ENCODE results near the gene PCSK6.
"Not testable (repeated sequence)": the region's sequence is repeated elsewhere in the genome, so short reads cannot be mapped to it uniquely, and the experiment has no call there.

PCSK6 gene

DNA sequence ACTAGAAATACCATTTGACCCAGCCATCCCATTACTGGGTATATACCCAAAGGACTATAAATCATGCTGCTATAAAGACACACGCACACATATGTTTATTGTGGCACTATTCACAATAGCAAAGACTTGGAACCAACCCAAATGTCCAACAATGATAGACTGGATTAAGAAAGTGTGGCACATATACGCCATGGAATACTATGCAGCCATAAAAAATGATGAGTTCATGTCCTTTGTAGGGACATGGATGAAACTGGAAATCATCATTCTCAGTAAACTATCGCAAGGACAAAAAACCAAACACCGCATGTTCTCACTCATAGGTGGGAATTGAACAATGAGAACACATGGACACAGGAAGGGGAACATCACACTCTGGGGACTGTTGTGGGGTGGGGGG lies 86.6 kb downstream of the PCSK6 start:
- DNase-seq (ENCODE audit: low spot score): not testable (repeated sequence)

DNA sequence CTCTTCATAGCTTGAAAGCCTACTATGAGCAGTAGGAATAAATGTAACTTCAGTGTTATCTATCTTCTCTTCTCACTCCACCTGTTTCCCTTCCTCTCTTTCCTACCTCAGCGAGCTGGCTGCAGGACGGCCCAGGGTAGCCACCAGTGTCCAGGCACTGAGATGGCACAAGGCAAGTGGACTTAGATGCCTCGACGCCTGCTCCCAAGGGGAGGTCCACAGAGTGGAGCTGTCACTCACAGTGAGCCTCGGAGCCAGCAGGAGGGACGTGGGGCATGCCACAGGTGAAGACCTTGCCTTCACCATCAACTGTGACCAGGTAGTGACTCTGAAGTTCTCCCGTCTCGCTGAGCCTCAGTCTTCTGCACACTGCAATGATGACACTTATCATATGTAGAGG lies 88.2 kb downstream of the PCSK6 start:
- no peak for DNase-seq (ENCODE audit: low spot score)

- no peak for DNase-seq (ENCODE audit: low spot score)
Observed at GRCh38 chr15:101399431-101399830, 90.1 kb downstream of the PCSK6 start.

DNA sequence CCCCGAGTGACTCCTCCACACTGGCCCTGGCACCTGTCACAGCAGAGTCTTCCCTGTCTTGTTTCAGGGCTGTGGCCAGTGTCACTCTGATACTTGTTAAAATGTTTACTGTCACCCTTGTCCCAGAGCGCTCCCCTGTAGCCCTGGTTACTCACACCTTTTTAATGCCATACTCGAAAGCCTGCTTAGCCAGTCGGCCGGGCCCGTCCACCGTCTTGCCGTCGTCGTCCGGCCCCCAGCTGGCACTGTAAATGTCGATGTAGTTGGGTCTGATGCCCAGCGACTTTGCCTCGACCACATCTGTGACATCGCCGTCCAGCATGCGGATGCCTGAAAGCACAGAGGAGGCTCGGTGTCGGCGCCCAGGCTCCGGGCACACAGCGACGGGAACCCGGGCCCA lies 91.3 kb downstream of the PCSK6 start:
- no peak for DNase-seq (ENCODE audit: low spot score)

- no peak for DNase-seq (ENCODE audit: low spot score)
Observed at GRCh38 chr15:101397521-101398003, 91.9 kb downstream of the PCSK6 start.

DNA sequence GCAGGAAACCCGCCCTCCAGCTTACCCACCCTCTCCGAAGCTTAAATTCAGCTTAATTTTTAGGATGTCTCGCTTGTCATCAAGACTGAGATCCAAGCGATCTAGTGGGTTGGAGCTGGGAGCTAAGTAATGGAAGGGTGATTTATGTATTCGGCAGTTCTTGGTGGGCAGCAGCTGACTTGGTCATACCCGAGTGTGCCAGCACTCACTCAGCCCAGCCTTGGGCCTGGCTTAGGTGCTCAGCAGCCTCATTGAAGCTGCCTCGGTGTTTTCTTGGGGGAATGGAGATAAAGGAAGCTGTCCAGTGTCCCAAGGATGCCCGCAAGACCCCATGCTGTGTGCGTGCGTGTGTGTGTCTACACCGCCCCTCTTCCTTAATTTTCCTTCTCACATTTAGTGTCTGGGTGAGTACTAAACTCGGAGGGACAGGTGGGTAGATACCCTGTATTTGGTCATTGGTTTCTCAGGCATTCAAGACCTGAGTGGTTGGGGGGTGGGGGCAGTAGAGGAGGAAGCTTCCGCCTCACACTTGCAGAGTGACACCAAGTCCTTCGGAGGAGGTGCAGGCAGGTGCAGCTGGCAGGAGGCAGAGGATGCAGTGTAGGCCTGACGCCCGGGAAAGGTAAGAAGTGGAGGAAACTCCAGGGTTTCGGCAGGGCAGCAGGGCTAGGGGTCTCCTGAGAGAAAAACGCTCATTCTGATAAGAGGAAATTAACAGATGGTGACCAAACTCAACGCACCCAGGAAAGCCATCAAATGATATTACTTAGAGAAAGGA lies 92.8 kb downstream of the PCSK6 start:
- DNase-seq (ENCODE audit: low spot score): no peak

DNA sequence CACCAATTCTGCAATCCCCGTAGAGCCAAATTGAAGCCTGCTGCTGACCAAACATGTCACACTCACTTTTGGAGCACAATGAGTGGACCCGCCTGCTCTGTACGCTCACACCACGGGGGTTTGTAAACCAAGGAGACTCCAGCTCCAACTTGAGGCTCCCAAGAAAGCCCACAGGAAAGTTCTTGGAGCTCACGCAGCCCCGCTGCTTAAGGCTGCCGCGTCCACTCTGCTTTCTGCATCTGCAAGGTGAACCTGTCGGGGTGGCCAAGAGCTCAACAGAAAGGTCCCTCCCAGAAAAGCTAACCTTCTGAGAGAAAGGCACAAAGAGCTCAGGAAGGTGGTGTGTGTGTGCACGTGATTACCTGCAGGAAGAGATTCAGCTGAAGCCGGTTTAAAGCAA lies 94.9 kb downstream of the PCSK6 start:
- no peak for DNase-seq (ENCODE audit: low spot score)

- DNase-seq (ENCODE audit: low spot score): no peak
Observed at GRCh38 chr15:101394056-101394630, 95.4 kb downstream of the PCSK6 start.

- no peak for DNase-seq (ENCODE audit: low spot score)
Observed at GRCh38 chr15:101393172-101393571, 96.3 kb downstream of the PCSK6 start.

GRCh38 chr15:101391981-101392640 lies 97.4 kb downstream of the PCSK6 start:
- DNase-seq (ENCODE audit: low spot score): no peak

DNA sequence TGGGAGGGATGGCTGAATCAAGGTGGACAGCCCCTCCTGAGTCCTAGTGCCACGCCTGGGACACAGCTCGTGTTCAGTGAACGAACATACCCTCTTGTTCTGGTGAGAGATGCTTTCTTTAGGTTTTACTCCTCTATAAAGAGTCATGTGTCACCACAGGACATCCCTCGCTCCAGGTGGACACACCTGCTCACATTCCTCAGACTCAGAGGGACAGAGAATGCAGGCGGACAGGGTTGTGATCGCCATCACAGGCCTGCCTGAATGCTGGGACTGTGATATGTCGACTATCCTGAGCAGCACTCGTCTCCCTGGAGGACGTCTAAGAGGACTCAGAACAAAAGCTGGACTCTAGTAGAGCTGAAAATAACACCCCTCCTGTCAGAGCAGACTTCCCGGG lies 98.1 kb downstream of the PCSK6 start:
- no peak for DNase-seq (ENCODE audit: low spot score)

DNA sequence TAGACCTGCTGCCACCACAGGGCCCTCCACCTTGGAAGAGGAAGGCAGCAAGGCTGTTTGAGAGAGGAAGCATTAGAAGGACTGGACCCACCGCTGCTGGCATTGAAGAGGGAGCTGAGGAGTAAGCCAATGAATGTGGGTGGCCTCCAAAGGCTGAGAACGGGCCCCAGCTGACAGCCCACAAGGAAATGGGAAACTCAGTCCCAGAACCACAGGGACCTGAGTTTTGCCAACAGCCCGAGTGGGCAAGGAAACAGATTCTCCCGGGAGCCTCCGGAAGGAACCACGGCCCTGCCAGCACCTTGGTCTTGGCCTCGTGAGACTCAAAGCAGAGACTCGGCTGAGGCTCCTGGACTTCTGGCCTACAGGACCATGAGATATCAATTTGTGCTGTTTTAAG lies 99.0 kb downstream of the PCSK6 start:
- no peak for DNase-seq (ENCODE audit: low spot score)

DNA sequence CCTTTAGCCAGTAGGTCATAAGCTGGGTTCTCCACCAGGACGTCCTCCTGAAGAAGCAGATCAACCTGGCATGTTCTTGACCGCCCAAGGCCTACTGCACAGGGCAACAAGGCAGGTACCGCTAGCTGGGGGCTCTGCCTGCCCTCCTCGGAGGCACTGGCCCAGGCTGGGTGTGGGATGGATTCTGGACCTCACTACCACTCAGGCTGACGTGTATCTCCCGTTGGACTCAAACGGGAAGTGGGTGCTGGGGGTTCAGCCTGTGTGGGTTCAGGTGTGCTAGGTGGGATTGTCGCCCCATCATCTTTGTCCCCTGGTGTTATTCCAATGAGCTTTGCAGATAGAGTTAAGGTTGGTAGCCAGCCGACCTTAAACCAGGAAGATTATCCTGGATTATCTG lies 99.4 kb downstream of the PCSK6 start:
- DNase-seq (ENCODE audit: low spot score): no peak

GRCh38 chr15:101389362-101389761 lies 100.1 kb downstream of the PCSK6 start:
- no peak for DNase-seq (ENCODE audit: low spot score)

GRCh38 chr15:101388046-101388445 lies 101.5 kb downstream of the PCSK6 start:
- no peak for DNase-seq (ENCODE audit: low spot score)

GRCh38 chr15:101387574-101387973 lies 101.9 kb downstream of the PCSK6 start:
- DNase-seq (ENCODE audit: low spot score): no peak

DNA sequence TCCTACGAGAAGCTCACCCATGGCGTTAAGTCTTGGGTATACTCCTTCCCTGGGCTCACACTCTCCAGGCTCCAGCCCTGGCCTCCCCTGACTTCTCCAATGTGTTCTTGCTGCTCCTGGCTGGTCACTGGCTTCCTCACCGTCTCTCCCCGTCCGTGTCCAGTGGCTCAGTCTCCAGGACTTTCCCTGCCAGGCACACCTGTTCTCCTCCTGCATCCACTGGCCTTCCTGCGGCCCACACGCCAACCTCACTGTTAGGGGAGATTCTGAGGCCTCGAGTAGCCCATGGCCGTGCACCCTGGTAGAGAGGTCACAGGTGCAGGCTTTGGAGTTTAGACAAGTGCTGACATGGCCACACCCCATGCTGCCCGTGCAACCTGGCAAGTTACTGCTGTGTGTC lies 102.5 kb downstream of the PCSK6 start:
- DNase-seq (ENCODE audit: low spot score): no peak

GRCh38 chr15:101386006-101386405 lies 103.5 kb downstream of the PCSK6 start:
- DNase-seq (ENCODE audit: low spot score): no peak

GRCh38 chr15:101384276-101384675 lies 105.2 kb downstream of the PCSK6 start:
- no peak for DNase-seq (ENCODE audit: low spot score)

DNA sequence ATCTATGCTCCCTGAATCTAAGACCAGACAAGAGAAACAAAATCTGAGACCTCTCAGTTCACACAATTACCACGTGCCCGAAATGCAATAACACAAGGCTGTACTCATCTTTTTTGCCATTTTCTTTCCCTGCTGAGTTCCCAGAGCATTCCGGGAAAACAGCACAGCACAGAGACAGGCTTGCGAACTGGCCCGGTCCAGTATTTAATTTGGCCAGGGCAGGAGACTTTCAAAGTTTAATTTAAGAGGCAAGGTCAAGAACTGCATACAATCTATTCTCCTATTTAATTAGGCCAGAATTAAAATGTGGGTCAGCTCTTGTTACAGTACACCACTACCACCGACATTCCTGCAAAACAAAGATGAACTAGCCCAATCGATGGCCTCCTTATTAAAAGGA lies 107.0 kb downstream of the PCSK6 start:
- no peak for DNase-seq (ENCODE audit: low spot score)

DNA sequence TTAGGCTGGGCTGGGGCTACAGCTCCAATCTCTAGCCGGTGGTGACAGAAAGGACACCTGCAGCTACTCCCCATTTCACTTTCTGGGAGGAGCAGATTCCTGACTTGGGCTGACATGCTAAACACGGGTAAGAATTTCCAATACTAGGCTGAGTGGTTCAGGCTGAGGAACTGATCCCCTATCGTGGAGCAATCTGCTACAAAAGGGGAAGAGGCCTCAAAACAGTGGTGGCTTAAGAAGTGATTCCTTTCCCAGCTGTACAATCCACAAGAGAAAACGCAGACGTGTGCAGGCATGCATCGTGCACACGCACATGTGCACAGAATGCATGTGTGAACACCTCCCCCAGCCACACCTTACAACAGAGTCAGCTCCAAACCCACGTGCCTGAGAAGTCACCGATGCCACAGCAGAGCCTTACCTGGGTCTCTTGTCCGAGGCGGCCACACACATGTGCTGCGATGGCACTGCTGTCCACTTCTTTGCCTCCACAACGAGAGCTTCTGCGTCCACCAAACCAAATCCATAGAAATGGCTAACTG lies 107.8 kb downstream of the PCSK6 start:
- no peak for DNase-seq (ENCODE audit: low spot score)

GRCh38 chr15:101380146-101380545 lies 109.4 kb downstream of the PCSK6 start:
- no peak for DNase-seq (ENCODE audit: low spot score)

DNA sequence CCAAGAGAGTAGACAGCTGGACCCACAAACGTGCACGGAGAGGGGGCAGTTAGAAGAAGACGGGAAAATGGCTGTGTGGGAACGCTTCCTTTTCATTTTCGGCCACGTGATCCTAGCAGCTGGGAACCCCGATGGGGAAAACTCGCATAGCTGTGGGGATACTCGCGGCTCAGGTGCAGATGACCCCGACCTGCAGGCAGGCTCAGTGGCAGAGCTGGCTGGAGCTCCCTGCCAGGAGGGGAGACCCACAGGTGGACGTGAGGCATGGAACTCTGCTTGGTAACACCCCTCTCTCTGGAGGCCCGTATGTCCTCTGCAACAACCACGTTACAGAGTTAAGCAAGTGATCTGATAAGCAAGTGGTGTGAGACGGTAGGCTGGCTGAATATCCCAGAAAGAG lies 109.9 kb downstream of the PCSK6 start:
- no peak for DNase-seq (ENCODE audit: low spot score)

Data from SK-N-DZ (cell line).